ENCODE results near the gene CISD3.

Gene CISD3, protein sequence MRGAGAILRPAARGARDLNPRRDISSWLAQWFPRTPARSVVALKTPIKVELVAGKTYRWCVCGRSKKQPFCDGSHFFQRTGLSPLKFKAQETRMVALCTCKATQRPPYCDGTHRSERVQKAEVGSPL

DNA sequence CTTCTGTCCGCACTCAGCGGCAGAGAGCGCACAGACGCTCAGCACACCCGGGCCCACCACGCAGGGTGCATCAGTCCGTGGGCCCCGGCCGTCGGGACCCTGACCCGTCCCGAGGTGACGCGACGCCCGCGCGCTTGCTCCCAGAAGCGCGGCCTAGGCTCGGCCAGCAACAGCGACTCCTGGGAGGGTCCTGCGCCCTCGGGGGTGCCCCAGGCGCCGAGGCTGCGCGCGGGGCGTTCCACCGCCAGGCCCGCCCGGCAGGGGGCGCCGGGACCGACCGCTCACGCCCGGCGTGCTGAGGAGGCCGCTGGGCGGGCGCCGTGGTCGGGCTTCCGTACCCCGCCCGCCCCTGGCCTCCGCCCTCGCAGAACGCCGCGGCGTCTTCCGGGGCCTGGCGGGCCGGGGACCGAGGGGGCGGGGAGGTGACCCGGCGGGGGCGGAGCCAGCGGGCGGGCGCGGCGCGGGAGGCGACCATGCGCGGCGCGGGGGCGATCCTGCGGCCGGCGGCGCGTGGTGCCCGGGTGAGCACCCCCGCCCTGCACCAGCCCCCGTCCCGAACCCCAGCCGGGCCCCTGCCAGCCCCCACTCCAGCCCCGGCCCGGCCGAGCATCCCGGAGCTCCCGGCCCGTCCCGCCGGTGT, at the start of gene CISD3:
Gene CISD3 (plus strand): TSS at position 456 of the 640 bp plus-strand sequence. CDS start 18 bp downstream, at position 474.
- DNase-seq = peak; percentile 91 to 97 (median 95)

DNA sequence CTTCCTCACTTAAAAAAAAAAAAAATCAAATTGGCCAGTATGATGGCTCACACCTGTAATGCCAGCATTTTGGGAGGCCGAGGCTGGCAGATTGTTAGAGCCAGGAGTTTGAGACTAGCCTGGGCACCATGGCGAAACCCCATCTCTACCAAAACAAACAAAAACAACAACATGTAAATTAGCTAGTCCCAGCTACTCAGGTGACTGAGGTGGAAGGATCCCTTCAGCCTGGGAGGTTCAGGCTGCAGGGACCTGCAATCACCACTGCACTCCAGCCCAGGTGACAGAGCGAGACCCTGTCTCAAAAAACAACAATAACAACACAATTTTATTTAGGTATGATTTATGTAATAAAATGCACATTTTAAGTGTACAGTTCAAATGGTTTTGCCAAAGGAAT, 49.0 kb upstream of the CISD3 start:
- DNase-seq = no peak

DNA sequence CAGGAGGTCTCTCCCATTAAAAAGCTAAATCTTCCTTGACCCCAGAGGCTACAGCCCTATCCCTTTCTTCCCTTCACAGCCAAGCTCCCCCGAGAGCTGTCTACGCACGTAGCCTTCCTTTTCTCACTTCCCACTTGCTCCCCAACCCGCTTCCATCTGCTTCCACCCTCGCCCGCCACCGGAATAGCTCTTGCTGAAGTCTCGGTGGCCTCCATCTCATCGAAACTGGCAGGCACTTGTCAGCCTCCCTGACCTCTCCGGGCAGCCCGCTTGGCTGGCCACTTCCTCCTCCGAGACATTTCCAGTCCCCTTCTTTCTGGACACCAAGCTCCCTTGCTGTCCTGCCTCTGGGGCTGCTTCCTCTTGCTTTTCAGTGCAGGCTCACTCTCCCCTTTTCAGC, 44.6 kb upstream of the CISD3 start:
- peak; percentile 75 to 84 (median 80) for DNase-seq

DNA sequence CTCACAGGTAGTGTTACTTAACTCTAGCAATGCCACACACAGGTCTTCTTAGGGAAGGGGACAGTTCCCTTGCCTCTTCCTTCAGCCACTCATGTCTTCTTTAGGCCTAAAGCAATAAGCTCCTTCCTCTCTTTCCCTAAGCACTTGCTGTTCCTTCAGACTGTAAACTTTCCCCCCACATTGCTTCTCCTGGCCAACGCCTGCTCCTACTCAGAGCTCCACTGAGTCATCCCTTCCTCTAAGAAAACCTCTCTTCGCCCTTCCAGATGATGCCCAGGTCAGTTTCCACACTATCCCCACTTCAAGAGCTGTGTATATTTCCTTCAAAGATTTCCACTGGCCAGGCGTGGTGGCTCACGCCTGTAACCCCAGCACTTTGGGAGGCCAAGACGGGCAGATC, 42.9 kb upstream of the CISD3 start:
- peak; percentile 71 to 79 (median 78) for DNase-seq

DNA sequence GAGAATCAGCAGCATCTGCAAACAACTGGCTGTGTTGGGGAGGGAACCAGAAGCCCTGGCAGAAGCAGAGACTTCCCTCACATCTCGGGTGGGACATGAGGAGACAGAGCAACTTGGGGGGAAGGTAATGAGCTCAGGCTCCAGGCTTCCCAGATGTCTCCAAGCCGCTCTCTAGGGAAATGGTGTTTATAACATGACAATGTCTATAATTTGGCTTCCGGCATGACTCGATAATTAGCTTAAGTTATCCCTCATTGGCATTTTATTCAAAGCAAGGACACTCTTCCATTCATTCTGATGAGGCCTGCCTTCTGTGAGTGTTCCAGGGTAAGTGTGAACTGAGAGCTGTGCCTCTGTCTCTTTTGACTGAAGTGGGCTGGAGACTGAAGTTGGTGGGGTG, 39.8 kb upstream of the CISD3 start:
- DNase-seq = no peak

DNA sequence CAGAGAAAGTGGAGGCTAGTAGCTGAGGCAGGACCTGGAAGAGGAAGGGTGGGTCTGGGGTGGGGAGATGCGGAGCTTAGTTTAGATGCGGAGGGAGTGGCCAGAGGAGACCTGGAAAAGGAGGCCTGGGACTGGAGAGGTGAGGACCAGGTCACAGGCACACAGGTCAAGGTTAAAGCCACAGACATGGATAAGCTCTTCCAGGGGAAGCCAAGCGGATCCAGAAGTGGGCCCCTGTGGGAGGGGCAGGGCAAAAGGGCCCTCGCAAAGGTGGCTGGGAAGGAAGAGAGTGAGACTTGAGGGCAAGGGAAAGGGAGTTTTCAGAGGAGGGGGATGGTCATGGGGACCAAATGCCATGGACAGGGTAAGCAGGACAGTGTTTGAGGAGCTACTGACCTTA, 39.0 kb upstream of the CISD3 start:
- DNase-seq = no peak

DNA sequence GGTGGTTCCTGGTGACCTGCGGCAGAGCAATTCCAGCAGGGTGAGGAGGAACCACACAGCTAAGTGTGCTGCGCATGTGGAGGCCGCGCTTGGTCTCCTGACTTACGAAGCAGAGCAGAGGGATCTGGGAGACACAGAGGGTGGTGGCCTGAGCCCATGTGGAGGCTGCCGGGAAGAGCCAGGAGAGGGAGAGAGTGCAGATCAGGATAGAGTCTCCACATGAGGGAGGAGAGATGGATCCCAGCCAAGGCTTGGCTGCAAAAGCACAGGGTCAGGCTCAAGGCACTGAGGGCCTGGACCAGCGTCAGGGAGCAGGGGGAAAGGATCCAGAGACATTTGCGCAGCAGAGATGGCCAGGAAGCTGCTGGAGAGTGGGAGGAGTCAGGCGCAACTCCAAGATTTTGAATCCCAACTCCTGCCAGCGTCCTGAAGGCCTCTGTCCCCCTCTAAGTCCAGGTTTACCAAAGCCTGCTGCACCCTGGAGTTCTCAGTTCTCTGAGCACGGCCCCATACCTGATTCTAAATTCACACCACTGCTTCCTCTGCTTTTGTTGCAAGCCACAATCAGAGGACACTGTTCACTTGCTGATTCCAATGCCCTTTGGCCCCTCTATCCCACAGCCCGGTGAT, 36.3 kb upstream of the CISD3 start:
- DNase-seq = no peak

DNA sequence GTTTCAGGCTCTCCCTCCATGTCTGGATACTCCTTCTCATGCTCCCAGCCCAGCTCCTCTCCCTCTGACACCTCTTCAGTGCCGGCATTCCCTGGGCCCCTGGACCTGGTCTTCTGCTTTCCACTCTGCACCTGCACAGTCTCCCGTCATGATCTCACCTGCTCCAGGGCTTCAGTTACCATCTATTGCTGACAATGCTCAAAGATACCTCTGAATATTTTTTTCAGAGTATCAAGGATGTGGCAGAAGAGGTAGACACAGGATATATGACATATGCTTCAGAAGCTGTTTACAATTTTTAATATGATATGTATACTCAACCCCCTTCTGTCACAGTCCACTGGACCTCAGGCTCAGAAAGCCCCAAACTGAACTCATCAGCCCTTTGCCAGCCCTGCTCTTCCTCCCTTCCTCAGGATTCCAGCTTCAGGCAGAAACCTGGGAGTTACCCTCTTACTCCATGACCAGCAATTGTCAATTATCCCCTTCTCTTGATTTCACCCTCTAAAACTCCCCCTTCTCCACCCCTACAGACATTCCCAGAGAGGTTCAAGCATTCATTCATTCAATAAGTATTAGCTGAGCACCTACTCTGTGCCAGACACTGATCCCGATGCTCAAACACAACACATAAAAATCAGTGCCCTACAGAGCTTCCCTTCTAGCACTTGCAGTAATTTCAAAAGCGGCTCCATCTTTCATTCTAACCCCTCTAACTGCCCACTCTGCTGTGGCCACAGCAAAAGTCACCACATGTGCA, 32.9 kb upstream of the CISD3 start:
- DNase-seq = peak in 2 of 3 donors; percentile 37 to 39

DNA sequence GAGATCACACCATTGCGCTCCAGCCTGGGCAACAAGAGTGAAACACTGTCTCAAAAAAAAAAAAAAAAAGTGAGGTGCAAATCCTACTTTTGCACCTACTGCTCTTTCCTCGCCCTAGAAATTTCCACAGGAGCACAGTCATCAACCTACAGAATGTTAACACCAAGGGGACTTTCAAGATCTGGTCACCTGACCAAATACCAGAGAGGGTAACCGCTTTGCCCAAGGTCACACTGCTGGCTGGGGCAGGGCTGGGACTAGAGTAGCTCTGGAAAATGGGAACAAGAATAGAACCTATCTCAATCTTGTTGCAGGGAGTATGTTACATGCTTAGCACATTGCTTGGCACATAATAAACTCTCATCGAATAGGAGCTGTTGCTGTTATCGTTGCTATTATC, 31.4 kb upstream of the CISD3 start:
- DNase-seq = peak in 2 of 3 donors; percentile 60 to 63

DNA sequence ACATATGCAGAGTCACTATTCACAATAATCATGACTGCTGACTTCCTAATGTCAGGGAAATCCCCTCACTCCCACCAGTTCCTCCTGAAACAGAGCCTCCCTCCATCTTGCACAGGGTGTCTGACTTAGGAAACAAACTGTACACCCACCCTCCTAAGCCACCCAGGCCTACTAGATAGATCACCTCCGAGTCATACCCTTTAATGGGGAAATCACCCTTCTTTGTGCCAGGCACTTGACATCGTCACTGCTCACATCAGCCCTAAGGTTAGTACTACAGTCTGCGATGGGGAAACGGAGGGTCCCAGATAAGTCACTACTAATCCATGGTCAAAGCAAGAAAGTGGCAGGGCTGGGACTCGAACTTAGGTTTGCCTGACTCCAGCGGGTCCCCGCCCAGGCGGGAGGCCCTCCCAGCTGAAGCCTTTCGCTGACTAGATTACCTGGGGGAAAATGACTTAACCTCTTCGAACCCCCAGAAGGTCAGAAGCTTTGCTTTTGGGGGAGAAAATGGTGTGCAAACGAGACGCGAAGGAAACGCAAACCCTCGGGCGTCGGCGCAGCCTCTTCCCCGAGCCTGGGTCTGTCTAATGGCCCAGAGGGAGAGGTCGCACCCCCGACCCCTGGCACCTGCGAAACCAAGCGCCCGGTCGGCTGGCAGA, 28.5 kb upstream of the CISD3 start:
- DNase-seq = peak; percentile 96 to 99 (median 98)

DNA sequence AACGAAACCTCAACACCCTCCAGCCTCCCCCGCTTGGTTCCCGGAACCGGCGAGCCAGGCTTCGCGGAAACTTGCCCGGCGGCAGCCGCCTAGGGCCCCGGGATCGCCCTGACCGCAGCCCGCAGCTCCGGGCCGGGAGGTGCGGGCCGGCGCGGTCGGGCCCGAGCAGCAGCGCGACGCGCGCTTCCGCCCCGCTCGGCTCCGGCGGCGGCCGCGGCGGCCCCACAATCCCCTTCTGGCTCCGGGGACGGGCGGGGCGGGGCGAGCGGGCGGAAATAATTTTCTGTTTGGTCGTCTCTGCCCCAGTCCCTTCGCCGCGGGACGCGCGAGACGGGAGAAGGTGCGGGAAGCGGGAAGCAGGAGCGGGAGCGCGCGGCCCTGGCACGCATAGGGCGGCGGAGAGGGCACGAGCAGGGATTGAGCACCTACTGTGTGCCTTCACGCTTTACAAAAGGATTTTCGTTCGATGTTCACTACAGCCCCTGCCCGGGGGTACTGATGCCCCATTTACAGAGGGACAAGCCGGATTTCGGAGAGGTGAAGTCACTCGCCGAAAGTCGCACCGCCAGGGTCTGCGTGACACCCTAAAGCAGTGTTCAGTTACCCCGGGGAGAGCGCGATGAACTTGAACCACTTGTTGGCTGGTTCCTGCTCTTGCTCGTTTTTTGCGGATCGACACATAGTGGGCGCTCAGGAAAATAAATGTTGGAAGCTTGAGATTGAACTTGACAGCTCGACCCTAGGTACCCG, 27.8 kb upstream of the CISD3 start:
- peak; percentile 88 to 94 (median 89) for DNase-seq

DNA sequence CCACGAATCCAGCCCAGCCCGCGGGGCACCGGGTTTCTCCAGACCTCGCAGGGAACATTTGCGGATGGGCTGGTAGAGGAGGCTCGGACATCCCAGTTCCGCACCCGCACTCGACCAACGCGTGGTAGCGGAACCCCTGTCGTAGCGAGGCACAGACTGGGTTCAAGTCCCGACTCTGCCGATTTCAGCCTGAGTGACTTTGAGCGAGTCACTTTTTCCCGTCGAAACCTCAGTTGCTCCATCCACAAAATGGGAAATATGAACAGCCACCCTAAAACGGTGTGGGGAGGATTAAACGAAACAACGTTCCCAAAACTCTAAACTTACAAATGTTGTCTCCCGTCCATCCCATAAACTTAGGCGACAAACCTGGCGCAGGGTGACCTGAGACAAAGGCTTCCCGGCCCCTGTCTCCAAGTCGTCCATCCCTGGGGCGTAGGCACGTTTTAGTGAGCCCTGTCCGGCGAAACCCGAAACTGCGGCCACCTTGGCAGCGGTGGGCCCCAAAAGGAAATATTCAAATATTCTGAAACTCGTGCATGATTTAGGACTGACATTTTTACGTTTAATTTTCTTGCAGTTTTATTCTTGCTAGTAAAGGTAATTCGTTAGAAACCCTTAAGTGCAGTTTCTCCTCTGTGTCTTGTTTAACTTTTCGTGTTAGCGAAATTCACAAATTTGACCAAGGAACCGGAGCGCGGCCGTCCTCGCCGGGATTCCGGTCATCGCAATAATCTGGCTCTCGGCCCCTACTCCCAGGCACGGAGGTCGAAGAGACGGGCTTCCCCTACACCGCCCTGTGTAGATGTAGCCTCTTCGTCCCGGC, 27.0 kb upstream of the CISD3 start:
- DNase-seq = peak; percentile 60 to 66 (median 60)

DNA sequence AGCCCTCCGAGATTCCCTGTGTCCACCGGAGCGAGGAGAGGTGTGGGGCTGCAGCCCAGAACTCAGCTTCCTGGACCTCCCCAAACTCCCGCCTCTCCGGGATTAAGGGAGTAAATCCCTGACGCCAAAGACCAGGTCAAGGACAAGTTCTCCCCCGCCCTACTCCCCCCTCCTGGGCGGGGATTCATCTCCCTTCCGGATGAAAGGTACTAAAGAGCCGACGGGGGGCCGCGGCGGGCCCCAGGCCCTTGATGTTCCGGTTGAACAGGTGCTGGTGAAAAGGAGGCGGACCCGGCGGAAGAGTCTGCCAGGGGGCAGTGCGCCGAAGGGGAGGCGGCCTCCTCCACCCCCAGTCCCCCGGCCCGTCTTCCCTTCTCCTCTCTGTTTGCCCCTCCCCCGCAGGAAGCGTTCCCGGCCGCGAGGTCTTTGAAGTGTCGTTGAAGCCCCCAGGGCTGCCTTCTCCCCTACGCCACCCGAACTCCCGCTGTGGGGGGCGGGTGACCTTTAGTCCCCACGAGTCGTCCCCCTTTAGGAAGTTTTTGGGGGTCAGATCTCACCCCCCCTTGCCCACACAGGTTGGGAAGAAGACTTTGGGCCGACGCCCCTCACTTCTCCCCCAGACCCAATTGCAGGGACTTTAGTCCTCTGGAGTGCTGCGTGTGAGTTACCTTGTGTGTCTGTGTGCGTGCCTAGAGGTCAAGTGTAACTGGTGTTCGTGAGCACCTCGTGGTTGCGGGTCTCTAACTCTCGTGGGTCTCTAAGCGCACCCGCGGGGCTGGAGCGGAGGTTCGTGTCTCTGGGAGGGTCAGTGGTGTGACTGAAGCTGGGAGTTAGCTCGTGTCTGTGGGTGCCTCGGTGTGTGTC, 26.2 kb upstream of the CISD3 start:
- peak; percentile 59 to 83 (median 67) for DNase-seq

DNA sequence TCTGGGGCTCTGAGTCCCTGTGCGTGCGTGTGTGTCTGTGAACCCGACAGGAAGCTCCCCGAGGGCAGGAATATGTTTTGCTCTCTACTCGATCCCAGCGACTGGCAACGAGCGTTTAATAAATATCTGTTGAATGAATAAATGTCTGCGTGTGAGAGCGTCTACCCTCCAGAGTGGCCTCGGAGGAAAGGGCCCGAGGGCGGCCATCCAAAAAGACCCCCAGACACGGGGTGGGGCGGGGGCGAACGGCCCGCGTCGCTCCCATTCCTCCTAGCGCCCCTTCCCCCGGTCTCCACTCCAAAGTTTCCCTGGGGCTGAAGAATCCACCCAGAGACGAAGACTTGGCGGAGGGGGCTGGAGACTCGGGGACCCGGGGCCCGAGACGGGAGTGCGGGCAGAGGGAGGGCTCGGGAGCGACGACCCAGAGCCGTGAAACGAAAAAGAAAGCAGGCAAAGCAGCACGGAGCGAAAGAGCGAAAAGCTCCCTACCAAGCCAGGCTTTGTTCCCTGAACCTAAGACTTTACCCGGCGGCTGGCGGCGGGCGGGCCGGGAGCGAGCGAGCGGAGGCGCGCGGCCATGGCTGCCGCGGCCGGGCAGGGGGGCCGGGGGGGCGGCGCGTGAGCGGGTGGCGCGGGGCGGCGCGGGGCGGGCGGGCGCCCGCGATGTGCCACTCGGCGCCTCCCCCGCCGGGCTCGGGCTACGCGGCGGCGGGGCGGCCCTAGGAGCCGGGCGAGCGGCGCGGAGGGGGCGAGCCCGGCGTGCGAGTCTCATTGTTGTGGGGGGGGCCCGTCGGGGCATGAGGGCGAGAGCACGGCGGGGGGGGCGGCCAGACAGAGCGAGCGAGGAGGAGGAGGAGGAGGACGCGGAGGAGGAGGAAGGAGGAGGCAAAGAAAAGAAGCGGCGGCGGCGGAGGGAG, 25.3 kb upstream of the CISD3 start, which contains the start of gene MLLT6:
Gene MLLT6 (plus strand): TSS at position 668 of the 917 bp plus-strand sequence. CDS start 360 bp downstream, outside the sequence.
- DNase-seq = peak; percentile 74 to 92 (median 75)

DNA sequence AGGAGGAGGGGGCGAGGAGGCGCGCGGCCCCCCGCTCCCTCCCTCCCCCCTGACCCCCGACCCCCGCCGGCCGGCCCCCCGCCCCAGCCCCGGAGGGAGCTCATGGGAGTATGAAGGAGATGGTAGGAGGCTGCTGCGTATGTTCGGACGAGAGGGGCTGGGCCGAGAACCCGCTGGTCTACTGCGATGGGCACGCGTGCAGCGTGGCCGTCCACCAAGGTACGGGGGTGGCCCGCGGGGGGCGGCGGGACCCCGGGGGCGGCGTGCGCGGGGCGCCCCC, 24.7 kb upstream of the CISD3 start:
- DNase-seq = peak in 1 of 3 donors; percentile 31

DNA sequence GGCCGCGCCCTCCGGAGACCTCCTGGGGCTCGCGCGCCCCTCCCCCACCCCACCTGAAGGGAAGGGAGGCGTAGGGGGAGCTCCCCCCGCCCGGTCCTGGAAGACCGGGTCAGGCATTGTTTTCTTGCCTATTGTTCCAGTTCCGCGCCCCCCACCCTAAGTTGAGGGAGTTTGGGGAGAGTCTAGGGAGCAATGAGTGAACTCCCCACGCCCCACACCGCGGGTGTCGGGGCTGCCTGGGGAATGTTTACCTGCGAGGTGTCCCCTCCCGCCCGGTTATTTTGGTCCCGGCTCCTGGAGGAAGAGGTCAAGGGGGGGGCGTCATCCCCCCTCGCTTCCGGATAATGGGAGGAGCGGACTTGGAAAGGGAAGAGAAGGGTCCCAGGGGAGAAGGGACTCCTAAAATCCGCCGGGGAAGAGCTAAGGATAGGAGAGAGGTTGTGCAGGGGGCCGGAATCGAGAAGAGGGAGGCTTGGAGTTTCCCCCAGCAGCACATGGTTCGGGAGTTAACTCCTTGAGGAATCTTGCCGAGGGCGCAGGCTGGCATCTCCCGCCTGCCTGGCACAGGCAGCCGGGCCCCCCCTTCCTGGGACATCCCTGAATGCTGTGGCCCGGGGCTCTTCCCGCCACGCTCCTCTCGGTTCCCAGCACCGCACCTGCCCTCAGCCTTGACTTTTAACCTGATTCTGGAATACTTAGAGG, 24.2 kb upstream of the CISD3 start:
- DNase-seq = peak; percentile 26 to 57 (median 40)

DNA sequence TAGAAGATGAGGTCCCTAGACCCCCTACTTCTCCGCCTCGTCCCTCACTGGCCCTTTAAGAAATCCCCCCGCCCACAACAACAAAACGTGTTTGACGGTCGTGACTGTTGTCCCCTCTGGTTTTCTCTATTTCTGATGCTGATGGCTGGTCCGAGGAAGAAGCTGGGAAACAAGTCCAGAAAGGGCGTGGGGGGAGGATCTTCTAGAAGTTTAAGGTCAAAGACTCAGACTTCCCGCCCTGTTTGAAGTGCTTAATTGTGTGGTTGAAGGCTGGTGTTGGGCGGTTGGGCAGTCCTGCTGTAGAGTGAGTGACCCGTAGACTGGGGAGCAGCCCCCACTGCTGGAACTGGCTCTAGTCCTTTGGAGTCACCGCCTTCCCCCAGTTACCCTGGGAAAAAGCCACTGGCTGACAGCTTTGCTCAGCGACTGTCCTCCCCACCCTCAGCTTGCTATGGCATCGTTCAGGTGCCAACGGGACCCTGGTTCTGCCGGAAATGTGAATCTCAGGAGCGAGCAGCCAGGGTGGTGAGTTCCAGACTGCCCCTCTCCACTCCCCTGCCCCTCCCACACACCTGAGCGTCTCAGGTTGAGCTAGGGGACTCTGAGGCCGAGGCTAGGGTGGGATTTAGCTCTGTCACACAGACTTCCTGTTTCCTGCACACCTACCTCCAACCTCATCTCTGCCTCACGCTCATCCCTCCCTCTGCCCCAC, 23.5 kb upstream of the CISD3 start:
- peak; percentile 45 to 52 (median 50) for DNase-seq
